ENCODE measurements around the gene DST.

DST gene

DNA sequence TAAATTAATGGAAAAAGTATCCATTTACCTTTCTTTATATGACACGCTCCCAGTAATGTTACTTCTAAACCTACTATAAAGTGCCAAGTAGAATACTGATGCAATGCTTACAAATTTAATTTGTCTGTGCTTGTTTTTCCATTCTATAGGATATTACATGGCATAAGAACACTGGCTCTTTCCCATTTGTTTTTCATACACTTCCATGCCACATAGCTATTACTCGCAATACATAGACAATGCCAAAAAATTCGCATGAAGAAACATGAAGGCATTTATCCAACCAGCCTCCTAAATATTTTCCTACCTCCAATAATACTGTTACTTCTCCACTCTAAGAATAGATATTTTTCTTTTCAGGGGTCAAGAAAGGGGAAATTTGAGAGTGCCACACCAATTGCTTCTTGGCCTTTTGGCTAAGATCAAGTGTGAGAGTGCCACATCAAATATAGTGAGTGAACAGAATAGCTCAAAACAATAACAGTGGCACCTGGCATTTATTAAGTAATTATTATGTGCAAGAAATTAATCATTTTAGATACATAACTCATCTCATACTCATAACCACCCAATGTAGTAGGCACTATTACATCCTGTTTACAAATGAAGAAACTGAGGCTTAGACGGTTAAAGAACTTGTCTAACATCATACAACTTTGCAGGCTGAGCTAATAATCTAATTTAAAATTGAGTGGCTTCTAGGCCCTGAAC lies 845 bp upstream of the DST start:
- Histone ChIP-seq H3K36me3 (ENCODE audit: control insufficient read depth, insufficient read depth, low read length) (peaks cover 6% of the 10 kb centered on the region), H3K27ac (ENCODE audit: low read depth, low read length) (peak overlapping the region; percentile 35)

DNA sequence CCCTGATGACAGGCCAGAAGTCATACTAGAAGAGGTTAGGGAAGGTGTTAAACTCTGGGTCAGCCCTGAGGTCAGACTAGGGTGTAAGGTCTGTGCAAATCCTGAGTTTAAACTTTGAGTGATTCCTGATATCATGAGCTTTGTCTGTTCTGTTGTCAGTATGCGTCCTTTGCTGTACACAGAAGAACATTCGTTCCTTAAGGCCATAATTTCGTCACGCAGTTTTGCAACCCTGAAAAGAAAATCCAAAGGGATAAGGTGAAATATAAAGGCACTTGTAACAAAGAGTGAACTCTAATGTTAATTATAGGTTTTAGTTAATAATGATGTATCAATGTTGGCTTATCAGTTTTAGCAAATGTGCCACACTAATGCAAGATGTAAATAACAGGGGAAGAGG lies 2.3 kb downstream of the DST start:
- Histone ChIP-seq H3K4me1 (ENCODE audit: control insufficient read depth, insufficient read depth, low read length) (peaks cover 6% of the 10 kb centered on the region), H3K36me3 (ENCODE audit: control insufficient read depth, insufficient read depth, low read length) (peaks cover 9% of the 10 kb centered on the region), H3K9ac (ENCODE audit: low read length) (no peak overlapping the region), H3K27ac (ENCODE audit: low read depth, low read length) (no peak overlapping the region), H3K27me3 (ENCODE audit: control insufficient read depth, insufficient read depth, low read length) (no peaks in the 10 kb centered on the region), H3K4me3 (ENCODE audit: low read length) (no peak overlapping the region)

More for the DNA sequence above, 845 bp upstream of the DST start:
- Histone ChIP-seq H3K4me1 (ENCODE audit: control insufficient read depth, insufficient read depth, low read length) (peaks cover 6% of the 10 kb centered on the region), H3K9ac (ENCODE audit: low read length) (no peak overlapping the region), H3K4me3 (ENCODE audit: low read length) (no peak overlapping the region), H3K27me3 (ENCODE audit: control insufficient read depth, insufficient read depth, low read length) (no peaks in the 10 kb centered on the region)

- peaks cover 13% of the 10 kb centered on the region for H3K36me3 ChIP-seq (ENCODE audit: control insufficient read depth, insufficient read depth, low read length)
- H3K9ac ChIP-seq (ENCODE audit: low read length) = no peak overlapping the region
- no peaks in the 10 kb centered on the region for H3K27me3 ChIP-seq (ENCODE audit: control insufficient read depth, insufficient read depth, low read length)
- peaks cover 6% of the 10 kb centered on the region for H3K4me1 ChIP-seq (ENCODE audit: control insufficient read depth, insufficient read depth, low read length)
- no peak overlapping the region for H3K27ac ChIP-seq (ENCODE audit: low read depth, low read length)
- H3K4me3 ChIP-seq (ENCODE audit: low read length) = no peak overlapping the region
These were observed 3.9 kb downstream of the DST start for GRCh38 chr6:56638760-56639159.

DNA sequence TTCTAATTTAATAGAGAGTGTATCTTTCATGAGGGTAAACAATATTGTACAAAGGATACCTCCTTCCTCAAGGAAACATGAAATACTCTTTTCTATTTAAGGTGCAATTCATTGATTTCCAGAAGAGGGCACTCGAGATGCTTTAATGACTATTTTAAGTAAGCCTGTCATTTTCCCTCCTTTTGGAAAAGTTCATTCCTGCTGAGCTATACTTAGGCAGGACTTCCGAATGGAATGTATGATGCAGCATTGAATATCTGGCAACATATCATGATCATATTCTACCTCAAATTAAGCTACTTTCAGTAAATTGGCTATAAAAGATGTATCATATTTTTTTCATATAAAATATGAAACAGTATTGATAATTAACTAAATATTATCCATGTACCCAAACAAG lies 5.0 kb downstream of the DST start:
- Histone ChIP-seq H3K9ac (ENCODE audit: low read length) (no peak overlapping the region), H3K36me3 (ENCODE audit: control insufficient read depth, insufficient read depth, low read length) (peaks cover 13% of the 10 kb centered on the region), H3K27me3 (ENCODE audit: control insufficient read depth, insufficient read depth, low read length) (no peaks in the 10 kb centered on the region), H3K4me3 (ENCODE audit: low read length) (no peak overlapping the region), H3K4me1 (ENCODE audit: control insufficient read depth, insufficient read depth, low read length) (no peaks in the 10 kb centered on the region), H3K27ac (ENCODE audit: low read depth, low read length) (no peak overlapping the region)

DNA sequence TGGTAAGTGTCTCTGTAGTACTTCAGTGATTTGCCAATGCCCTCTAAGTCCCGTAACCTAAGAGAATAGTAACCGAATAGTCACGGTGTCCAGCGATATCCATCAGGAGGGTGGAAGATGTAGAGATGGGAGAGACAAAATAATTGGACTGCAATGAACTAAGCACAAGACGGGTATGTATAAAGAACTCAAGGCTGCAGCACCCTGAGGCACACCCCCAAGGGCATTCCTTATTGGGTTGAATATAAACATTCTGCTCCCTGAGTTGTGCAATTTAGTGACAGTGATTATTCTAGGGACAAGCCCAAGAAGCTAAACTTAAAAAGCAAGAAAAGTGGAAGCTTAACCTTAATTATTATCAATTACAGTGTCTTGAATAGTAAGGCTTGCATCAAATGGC lies 14.6 kb downstream of the DST start:
- H3K27me3 ChIP-seq (ENCODE audit: control insufficient read depth, insufficient read depth, low read length) = no peaks in the 10 kb centered on the region
- no peak overlapping the region for H3K9ac ChIP-seq (ENCODE audit: low read length)
- H3K27ac ChIP-seq (ENCODE audit: low read depth, low read length) = no peak overlapping the region
- H3K4me3 ChIP-seq (ENCODE audit: low read length) = no peak overlapping the region
- H3K4me1 ChIP-seq (ENCODE audit: control insufficient read depth, insufficient read depth, low read length) = peaks cover 3% of the 10 kb centered on the region
- no peaks in the 10 kb centered on the region for H3K36me3 ChIP-seq (ENCODE audit: control insufficient read depth, insufficient read depth, low read length)

GRCh38 chr6:56625356-56625755 lies 17.3 kb downstream of the DST start:
- Histone ChIP-seq H3K27ac (ENCODE audit: low read depth, low read length) (no peak overlapping the region), H3K4me1 (ENCODE audit: control insufficient read depth, insufficient read depth, low read length) (peaks cover 3% of the 10 kb centered on the region), H3K36me3 (ENCODE audit: control insufficient read depth, insufficient read depth, low read length) (peaks cover 5% of the 10 kb centered on the region), H3K27me3 (ENCODE audit: control insufficient read depth, insufficient read depth, low read length) (no peaks in the 10 kb centered on the region), H3K9ac (ENCODE audit: low read length) (no peak overlapping the region), H3K4me3 (ENCODE audit: low read length) (no peak overlapping the region)

DNA sequence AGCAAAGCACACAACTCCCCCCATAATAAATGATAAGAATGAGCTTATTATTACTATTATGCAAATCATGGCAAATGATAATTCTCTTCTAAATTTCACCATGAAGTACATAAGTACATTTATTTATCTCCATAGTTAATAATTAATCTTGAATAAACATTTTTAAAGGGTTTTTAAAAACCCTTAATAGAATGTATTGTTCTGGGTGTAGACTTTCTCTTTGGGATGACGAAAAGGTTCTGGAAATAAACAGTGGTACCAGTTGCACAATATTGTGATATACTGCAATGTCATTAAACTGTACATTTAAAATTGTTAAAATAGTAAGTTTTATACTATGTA lies 18.0 kb downstream of the DST start:
- Histone ChIP-seq H3K27ac (ENCODE audit: low read depth, low read length) (no peak overlapping the region), H3K9ac (ENCODE audit: low read length) (no peak overlapping the region), H3K27me3 (ENCODE audit: control insufficient read depth, insufficient read depth, low read length) (no peaks in the 10 kb centered on the region), H3K4me1 (ENCODE audit: control insufficient read depth, insufficient read depth, low read length) (peaks cover 3% of the 10 kb centered on the region), H3K36me3 (ENCODE audit: control insufficient read depth, insufficient read depth, low read length) (peaks cover 8% of the 10 kb centered on the region), H3K4me3 (ENCODE audit: low read length) (no peak overlapping the region)

GRCh38 chr6:56624046-56624727 lies 18.5 kb downstream of the DST start:
- no peak overlapping the region for H3K27ac ChIP-seq (ENCODE audit: low read depth, low read length)
- no peaks in the 10 kb centered on the region for H3K27me3 ChIP-seq (ENCODE audit: control insufficient read depth, insufficient read depth, low read length)
- peaks cover 9% of the 10 kb centered on the region for H3K36me3 ChIP-seq (ENCODE audit: control insufficient read depth, insufficient read depth, low read length)
- H3K4me3 ChIP-seq (ENCODE audit: low read length) = no peak overlapping the region
- H3K9ac ChIP-seq (ENCODE audit: low read length) = no peak overlapping the region
- peaks cover 3% of the 10 kb centered on the region for H3K4me1 ChIP-seq (ENCODE audit: control insufficient read depth, insufficient read depth, low read length)

DNA sequence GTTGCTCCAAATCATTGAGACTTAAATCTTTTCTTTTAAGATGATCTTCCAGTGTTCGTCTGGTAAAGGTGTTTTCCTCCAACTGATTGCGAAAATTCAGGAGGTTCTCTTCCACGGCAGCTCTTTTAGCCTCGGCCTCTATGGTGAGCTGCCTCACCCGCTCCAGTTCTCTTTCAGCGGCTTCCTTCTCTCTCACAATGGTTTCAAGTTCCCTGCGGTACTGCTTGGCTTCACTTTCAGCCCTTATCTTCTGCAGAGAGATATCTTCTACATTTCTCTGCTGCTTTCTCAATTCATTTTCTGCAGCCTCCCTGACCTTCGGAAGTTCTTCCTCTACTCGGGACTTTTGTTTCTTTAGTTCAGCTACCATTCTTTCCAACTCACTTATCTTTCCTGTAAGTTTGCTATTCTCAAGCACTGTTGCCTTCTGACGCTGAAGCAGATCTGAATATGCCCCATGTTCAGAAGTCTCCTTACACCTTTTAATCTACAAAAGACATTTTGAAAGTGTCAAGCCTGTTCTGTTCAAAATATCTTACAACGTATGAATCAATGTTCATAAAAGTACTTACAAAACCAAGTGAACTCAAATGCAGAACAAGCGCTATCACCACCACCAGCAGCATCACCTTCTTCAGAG lies 22.3 kb downstream of the DST start:
- H3K27me3 ChIP-seq (ENCODE audit: control insufficient read depth, insufficient read depth, low read length) = no peaks in the 10 kb centered on the region

DNA sequence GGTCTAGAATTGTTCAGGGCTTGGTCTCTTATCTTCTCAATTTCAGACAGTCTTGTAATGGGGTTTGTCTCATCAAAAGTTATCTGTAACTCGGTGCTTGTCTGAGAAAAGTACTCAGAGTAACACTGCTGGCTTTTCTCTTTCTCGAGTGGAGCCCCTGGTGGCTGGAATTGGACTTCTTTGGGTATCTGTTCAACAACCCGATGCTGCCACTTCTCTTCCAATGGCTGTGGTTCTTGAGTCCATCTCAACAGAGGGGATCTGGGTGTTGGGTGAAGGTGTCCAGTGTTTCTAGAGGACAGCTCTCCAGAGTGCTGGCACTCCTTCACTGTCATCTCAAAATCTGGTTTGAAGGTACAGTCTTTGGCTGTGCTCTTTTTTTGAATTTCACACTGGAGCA lies 24.6 kb downstream of the DST start:
- no peak overlapping the region for H3K4me3 ChIP-seq (ENCODE audit: low read length)
- H3K27ac ChIP-seq (ENCODE audit: low read depth, low read length) = no peak overlapping the region
- no peaks in the 10 kb centered on the region for H3K4me1 ChIP-seq (ENCODE audit: control insufficient read depth, insufficient read depth, low read length)
- H3K9ac ChIP-seq (ENCODE audit: low read length) = no peak overlapping the region
- no peaks in the 10 kb centered on the region for H3K27me3 ChIP-seq (ENCODE audit: control insufficient read depth, insufficient read depth, low read length)
- H3K36me3 ChIP-seq (ENCODE audit: control insufficient read depth, insufficient read depth, low read length) = peaks cover 9% of the 10 kb centered on the region

More for the DNA sequence above, 22.3 kb downstream of the DST start:
- H3K27ac ChIP-seq (ENCODE audit: low read depth, low read length) = no peak overlapping the region
- H3K4me1 ChIP-seq (ENCODE audit: control insufficient read depth, insufficient read depth, low read length) = no peaks in the 10 kb centered on the region
- no peak overlapping the region for H3K9ac ChIP-seq (ENCODE audit: low read length)
- no peak overlapping the region for H3K4me3 ChIP-seq (ENCODE audit: low read length)
- H3K36me3 ChIP-seq (ENCODE audit: control insufficient read depth, insufficient read depth, low read length) = peaks cover 9% of the 10 kb centered on the region

DNA sequence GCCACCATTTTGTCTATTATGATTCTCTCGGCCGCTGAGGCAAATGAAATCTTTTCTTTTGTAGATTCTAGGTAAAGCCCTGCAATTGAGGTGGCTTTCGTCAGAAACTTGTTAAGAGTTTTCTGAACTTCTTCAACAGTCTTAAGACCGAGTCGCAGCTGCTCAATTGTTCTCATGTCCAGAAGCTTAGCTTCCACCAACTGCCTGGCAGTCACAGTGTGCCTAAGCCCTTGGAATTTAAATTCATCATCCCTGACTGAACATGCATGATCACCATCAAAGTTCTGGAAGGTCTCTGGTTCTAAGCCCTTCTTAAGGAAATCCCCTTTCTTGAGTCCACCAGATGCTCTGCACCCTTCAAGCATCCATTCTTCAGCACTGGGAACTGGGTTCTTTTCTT lies 25.7 kb downstream of the DST start:
- no peak overlapping the region for H3K27ac ChIP-seq (ENCODE audit: low read depth, low read length)
- H3K36me3 ChIP-seq (ENCODE audit: control insufficient read depth, insufficient read depth, low read length) = peaks cover 9% of the 10 kb centered on the region
- no peak overlapping the region for H3K4me3 ChIP-seq (ENCODE audit: low read length)
- no peak overlapping the region for H3K9ac ChIP-seq (ENCODE audit: low read length)
- H3K4me1 ChIP-seq (ENCODE audit: control insufficient read depth, insufficient read depth, low read length) = no peaks in the 10 kb centered on the region
- H3K27me3 ChIP-seq (ENCODE audit: control insufficient read depth, insufficient read depth, low read length) = no peaks in the 10 kb centered on the region

GRCh38 chr6:56613247-56613851 lies 29.3 kb downstream of the DST start:
- no peaks in the 10 kb centered on the region for H3K27me3 ChIP-seq (ENCODE audit: control insufficient read depth, insufficient read depth, low read length)
- H3K9ac ChIP-seq (ENCODE audit: low read length) = no peak overlapping the region
- H3K27ac ChIP-seq (ENCODE audit: low read depth, low read length) = no peak overlapping the region
- peaks cover 3% of the 10 kb centered on the region for H3K36me3 ChIP-seq (ENCODE audit: control insufficient read depth, insufficient read depth, low read length)
- no peak overlapping the region for H3K4me3 ChIP-seq (ENCODE audit: low read length)
- no peaks in the 10 kb centered on the region for H3K4me1 ChIP-seq (ENCODE audit: control insufficient read depth, insufficient read depth, low read length)

Measured in rectal smooth muscle tissue (tissue), 1 donor.